Vagina (tissue), 2 donors: Measurements from ENCODE around the gene CNTNAP5. TPM values are rescaled to one million over a fixed set of nuclear protein-coding genes. Genes with fewer than 3 reads are reported as not detected.

Experiments
- DNase-seq, 2 donors: peaks; one replicate each; pipeline ENCODE4 v3.0.0-alpha.2; 2017; ENCODE audit errors: extremely low spot score in 2 of 2
- H3K27ac ChIP-seq: fragments of 200-600 bp; sonication (generic); one replicate; pipeline ENCODE4 v1.5.1; 2019
- H3K27me3 ChIP-seq: fragments of 200-600 bp; sonication (generic); one replicate; pipeline ENCODE4 v1.5.1; 2019
- H3K36me3 ChIP-seq, 2 donors: fragments of 200-600 bp; sonication (generic); one replicate each; pipeline ENCODE4 v1.5.1; 2017 to 2019
- H3K4me1 ChIP-seq: fragments of 200-600 bp; sonication (generic); one replicate; pipeline ENCODE4 v1.5.1; 2019
- H3K4me3 ChIP-seq, 2 donors: fragments of 200-600 bp; sonication (generic); 1 replicate in 1 of 2; 2 replicates in 1 of 2; pipeline ENCODE4 v1.5.1; 2016 to 2019
- H3K9me3 ChIP-seq: fragments of 200-600 bp; sonication (generic); one replicate; pipeline ENCODE4 v1.5.1; 2019
- POLR2A ChIP-seq, 2 donors: fragments of 450-650 bp; IDR thresholded peaks; one replicate each; pipeline ENCODE4 v1.6.1; 2017; ENCODE audit warnings: antibody characterized with exemption in 2 of 2, mild to moderate bottlenecking in 2 of 2, moderate library complexity in 2 of 2
- POLR2AphosphoS5 ChIP-seq, 2 donors: sonication (generic); formaldehyde crosslinking; IDR thresholded peaks; one replicate each; pipeline ENCODE4 v1.9.0; 2017; ENCODE audit warnings: antibody characterized with exemption in 2 of 2, mild to moderate bottlenecking in 2 of 2, low read depth in 1 of 2; ENCODE audit not compliant: insufficient read depth in 1 of 2
- intact Hi-C: fragments of 100-400 bp; cut with DNase I; formaldehyde crosslinking; loops from one replicate; pipeline ENCODE4 v1.15.1; 2023
- total RNA-seq: library from RNA; depleted of rRNA; stranded (reverse); fragments of >200 nt; gene quantifications from one replicate; pipeline ENCODE4 v1.2.3, GENCODE V29; 2016
- TF ChIP-seq, protein P1 (sequence below), 3 experiments: fragments of 450-650 bp in 2 of 3; fragments of 200-600 bp in 1 of 3; sonication (generic) in 1 of 3; IDR thresholded peaks; one replicate each; pipeline ENCODE4 v1.5.1; 2017 to 2019; ENCODE audit warnings: antibody characterized with exemption in 3 of 3, mild to moderate bottlenecking in 2 of 3, moderate library complexity in 2 of 3

The CNTNAP5 gene
- total RNA-seq, 1 donor from 2014 or later = not detected

DNA sequence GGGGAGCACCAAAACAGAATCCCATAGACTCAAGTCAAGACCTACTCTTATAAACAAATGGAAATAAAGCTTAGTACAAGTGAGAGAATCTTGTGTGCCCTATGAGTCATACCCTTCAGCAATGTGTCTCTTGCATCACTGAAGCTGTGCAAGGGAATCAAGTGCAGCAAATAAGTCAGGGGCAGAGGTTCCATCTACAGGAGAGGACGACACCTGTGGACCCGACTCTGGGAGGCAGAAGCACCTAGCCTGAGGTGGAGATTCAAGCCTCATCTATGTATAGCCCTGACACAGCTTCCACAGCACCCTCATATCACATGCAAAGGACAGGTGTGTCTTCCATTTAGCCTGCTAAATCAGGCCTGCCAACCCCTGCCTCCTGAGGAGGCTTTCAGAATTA is 298.2 kb downstream of the CNTNAP5 start:
- H3K9me3 ChIP-seq = no peaks in the 10 kb centered on the region
- no peaks in the 10 kb centered on the region for H3K36me3 ChIP-seq
- no peak overlapping the region for H3K4me3 ChIP-seq
- H3K27ac ChIP-seq = no peak overlapping the region
- TF ChIP-seq, protein P1, sequence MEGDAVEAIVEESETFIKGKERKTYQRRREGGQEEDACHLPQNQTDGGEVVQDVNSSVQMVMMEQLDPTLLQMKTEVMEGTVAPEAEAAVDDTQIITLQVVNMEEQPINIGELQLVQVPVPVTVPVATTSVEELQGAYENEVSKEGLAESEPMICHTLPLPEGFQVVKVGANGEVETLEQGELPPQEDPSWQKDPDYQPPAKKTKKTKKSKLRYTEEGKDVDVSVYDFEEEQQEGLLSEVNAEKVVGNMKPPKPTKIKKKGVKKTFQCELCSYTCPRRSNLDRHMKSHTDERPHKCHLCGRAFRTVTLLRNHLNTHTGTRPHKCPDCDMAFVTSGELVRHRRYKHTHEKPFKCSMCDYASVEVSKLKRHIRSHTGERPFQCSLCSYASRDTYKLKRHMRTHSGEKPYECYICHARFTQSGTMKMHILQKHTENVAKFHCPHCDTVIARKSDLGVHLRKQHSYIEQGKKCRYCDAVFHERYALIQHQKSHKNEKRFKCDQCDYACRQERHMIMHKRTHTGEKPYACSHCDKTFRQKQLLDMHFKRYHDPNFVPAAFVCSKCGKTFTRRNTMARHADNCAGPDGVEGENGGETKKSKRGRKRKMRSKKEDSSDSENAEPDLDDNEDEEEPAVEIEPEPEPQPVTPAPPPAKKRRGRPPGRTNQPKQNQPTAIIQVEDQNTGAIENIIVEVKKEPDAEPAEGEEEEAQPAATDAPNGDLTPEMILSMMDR (IDR thresholded peaks at IDR 0.05) = no peak
- no peak for TF ChIP-seq POLR2A (IDR thresholded peaks at IDR 0.05)
- no peak for TF ChIP-seq POLR2AphosphoS5 (IDR thresholded peaks at IDR 0.05; ENCODE audit: insufficient read depth in 1 of 2, low read depth in 1 of 2)
- H3K27me3 ChIP-seq = no peaks in the 10 kb centered on the region
- H3K4me1 ChIP-seq = no peaks in the 10 kb centered on the region
- DNase-seq = no peak
- intact Hi-C loops = no loop called here

- no peaks in the 10 kb centered on the region for H3K36me3 ChIP-seq
- H3K4me3 ChIP-seq = no peak overlapping the region
- H3K9me3 ChIP-seq = no peaks in the 10 kb centered on the region
- intact Hi-C loops = no loop called here
- no peaks in the 10 kb centered on the region for H3K27me3 ChIP-seq
- no peak for TF ChIP-seq POLR2AphosphoS5 (IDR thresholded peaks at IDR 0.05; ENCODE audit: insufficient read depth in 1 of 2, low read depth in 1 of 2)
- no peak for TF ChIP-seq POLR2A (IDR thresholded peaks at IDR 0.05)
- TF ChIP-seq, protein P1 (IDR thresholded peaks at IDR 0.05) = no peak
- no peak for DNase-seq
- no peak overlapping the region for H3K27ac ChIP-seq
- no peaks in the 10 kb centered on the region for H3K4me1 ChIP-seq
Observed at GRCh38 chr2:124325667-124326440, 300.8 kb downstream of the CNTNAP5 start.

GRCh38 chr2:124327303-124327702 is 302.2 kb downstream of the CNTNAP5 start:
- Histone ChIP-seq H3K9me3 (no peaks in the 10 kb centered on the region), H3K27ac (no peak overlapping the region), H3K4me1 (no peaks in the 10 kb centered on the region), H3K4me3 (no peak overlapping the region), H3K27me3 (no peaks in the 10 kb centered on the region), H3K36me3 (no peaks in the 10 kb centered on the region)
- intact Hi-C loops = no loop called here
- TF ChIP-seq, protein P1 (IDR thresholded peaks at IDR 0.05) = no peak
- TF ChIP-seq POLR2A (IDR thresholded peaks at IDR 0.05) (no peak), POLR2AphosphoS5 (IDR thresholded peaks at IDR 0.05; ENCODE audit: insufficient read depth in 1 of 2, low read depth in 1 of 2) (no peak)
- DNase-seq = no peak

- Histone ChIP-seq H3K27me3 (no peaks in the 10 kb centered on the region), H3K9me3 (no peaks in the 10 kb centered on the region), H3K36me3 (no peaks in the 10 kb centered on the region), H3K27ac (no peak overlapping the region), H3K4me1 (no peaks in the 10 kb centered on the region), H3K4me3 (no peak overlapping the region)
- DNase-seq = no peak
- TF ChIP-seq, protein P1 (IDR thresholded peaks at IDR 0.05) = no peak
- TF ChIP-seq POLR2A (IDR thresholded peaks at IDR 0.05) (no peak), POLR2AphosphoS5 (IDR thresholded peaks at IDR 0.05; ENCODE audit: insufficient read depth in 1 of 2, low read depth in 1 of 2) (no peak)
- intact Hi-C loops = no loop called here
Observed at GRCh38 chr2:124328397-124328796, 303.3 kb downstream of the CNTNAP5 start.

DNA sequence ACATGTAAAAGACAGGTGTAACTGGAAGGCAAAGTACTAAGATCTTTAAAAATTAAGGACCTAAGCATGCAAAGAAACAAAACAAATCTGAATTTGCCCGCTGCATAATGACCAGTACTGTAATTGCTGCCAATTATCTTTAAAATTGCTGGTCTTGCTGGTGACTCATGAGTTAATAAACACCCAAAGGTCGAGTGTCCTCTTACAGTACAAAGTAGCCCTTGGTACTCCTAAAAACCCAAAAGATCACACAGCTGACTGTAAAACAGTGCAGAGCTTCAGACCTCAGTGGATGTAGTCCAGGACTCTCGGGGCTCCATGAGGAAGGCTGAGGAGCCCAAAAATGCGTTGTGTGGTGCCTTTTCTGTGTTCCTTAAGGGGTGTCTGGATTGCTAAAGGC is 308.7 kb downstream of the CNTNAP5 start:
- DNase-seq = no peak
- intact Hi-C loops = no loop called here
- no peaks in the 10 kb centered on the region for H3K27me3 ChIP-seq
- H3K9me3 ChIP-seq = no peaks in the 10 kb centered on the region
- H3K27ac ChIP-seq = no peak overlapping the region
- no peaks in the 10 kb centered on the region for H3K36me3 ChIP-seq
- TF ChIP-seq POLR2A (IDR thresholded peaks at IDR 0.05) (no peak), POLR2AphosphoS5 (IDR thresholded peaks at IDR 0.05; ENCODE audit: insufficient read depth in 1 of 2, low read depth in 1 of 2) (no peak)
- TF ChIP-seq, protein P1 (IDR thresholded peaks at IDR 0.05) = no peak
- no peaks in the 10 kb centered on the region for H3K4me1 ChIP-seq
- no peak overlapping the region for H3K4me3 ChIP-seq
